ENCODE results near the gene PCDH15. TPM values are rescaled to one million over a fixed set of nuclear protein-coding genes. Genes with fewer than 3 reads are reported as not detected.

Gene PCDH15
- total RNA-seq, 4 donors from 2014 or later, result not detected

DNA sequence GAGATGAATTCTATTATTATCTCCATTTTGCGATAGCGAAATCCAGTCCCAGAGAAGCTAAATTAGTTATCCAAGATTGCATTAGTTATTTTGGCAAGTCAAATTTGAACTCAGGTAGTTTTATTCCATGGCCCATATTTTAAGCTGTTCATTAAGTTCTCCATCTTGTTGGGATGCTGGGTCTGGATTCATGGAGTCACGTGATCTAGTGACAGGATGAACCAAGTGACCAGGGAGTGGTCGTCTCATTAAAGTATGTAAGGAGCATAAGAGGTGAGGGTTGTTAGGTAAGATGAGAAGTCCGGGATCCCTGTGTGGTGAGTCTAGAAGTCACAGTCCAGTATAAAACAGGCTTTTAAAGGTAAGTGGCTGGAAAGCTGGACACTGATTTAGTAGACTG, 740.5 kb downstream of the PCDH15 start:
- H3K27me3 ChIP-seq, result no peaks in the 10 kb centered on the region
- no peaks in the 10 kb centered on the region for H3K36me3 ChIP-seq
- no peak overlapping the region for H3K27ac ChIP-seq
- H3K4me1 ChIP-seq, result no peaks in the 10 kb centered on the region
- DNase-seq, result no peak
- peaks cover 0 to 8% (median 6%) of the 10 kb centered on the region in 3 donors for H3K9me3 ChIP-seq
- intact Hi-C loops (cut with DNase I), result no loop called here
- no peak for TF ChIP-seq POLR2A (IDR thresholded peaks at IDR 0.05)
- TF ChIP-seq, protein P1, sequence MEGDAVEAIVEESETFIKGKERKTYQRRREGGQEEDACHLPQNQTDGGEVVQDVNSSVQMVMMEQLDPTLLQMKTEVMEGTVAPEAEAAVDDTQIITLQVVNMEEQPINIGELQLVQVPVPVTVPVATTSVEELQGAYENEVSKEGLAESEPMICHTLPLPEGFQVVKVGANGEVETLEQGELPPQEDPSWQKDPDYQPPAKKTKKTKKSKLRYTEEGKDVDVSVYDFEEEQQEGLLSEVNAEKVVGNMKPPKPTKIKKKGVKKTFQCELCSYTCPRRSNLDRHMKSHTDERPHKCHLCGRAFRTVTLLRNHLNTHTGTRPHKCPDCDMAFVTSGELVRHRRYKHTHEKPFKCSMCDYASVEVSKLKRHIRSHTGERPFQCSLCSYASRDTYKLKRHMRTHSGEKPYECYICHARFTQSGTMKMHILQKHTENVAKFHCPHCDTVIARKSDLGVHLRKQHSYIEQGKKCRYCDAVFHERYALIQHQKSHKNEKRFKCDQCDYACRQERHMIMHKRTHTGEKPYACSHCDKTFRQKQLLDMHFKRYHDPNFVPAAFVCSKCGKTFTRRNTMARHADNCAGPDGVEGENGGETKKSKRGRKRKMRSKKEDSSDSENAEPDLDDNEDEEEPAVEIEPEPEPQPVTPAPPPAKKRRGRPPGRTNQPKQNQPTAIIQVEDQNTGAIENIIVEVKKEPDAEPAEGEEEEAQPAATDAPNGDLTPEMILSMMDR (IDR thresholded peaks at IDR 0.05), result no peak
- WGBS, 2 donors, result 82 to 84% methylated on average over 5 of the region's 5 CpGs
- H3K4me3 ChIP-seq, result no peak overlapping the region

DNA sequence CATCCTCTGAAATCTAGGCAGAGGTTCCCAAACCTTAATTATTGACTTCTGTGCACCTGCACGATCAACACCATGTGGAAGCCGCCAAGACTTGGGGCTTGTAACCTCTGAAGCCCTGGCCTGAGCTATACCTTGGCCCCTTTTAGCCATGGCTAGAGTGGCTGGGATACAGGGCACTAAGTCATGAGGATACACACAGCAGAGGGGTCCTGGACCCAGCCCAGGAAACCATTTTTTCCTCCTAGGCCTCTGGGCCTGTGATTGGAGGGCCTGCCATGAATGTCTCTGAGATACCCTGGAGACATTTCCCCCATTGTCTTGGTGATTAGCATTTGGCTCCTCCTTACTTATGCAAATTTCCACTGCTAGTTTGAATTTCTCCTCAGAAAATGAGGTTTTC, 743.7 kb downstream of the PCDH15 start:
- TF ChIP-seq, protein P1 (IDR thresholded peaks at IDR 0.05), result no peak
- no peak for TF ChIP-seq POLR2A (IDR thresholded peaks at IDR 0.05)
- no peaks in the 10 kb centered on the region for H3K4me1 ChIP-seq
- no peak overlapping the region for H3K4me3 ChIP-seq
- H3K36me3 ChIP-seq, result no peaks in the 10 kb centered on the region
- no CpG with 5 or more reads among the region's 2 CpGs for WGBS, 2 donors
- H3K27ac ChIP-seq, result no peak overlapping the region
- H3K27me3 ChIP-seq, result no peaks in the 10 kb centered on the region
- peaks cover 0 to 8% (median 6%) of the 10 kb centered on the region in 3 donors for H3K9me3 ChIP-seq
- DNase-seq, result no peak
- intact Hi-C loops (cut with DNase I), result no loop called here

DNA sequence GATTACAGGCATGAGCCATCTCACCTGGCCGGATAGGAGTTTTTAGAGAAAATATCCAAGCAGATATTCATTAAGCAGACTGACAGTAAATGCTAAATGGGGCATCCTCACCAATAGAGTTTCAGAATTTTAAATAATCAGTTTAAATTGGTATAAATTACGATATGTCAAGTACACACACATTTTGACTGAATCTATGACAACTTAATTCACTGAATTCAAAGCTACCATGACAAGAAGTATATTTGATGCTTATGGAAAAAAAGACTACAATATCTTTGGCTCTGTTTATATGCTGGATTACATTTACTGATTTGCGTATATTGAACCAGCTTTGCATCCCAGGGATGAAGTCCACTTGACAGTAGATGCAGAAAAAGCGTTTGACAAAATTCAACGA, 774.7 kb downstream of the PCDH15 start:
- TF ChIP-seq POLR2A (IDR thresholded peaks at IDR 0.05), result no peak
- TF ChIP-seq, protein P1 (IDR thresholded peaks at IDR 0.05), result no peak
- intact Hi-C loops (cut with DNase I), result no loop called here
- no peaks in the 10 kb centered on the region for H3K36me3 ChIP-seq
- no peak overlapping the region for H3K27ac ChIP-seq
- 77 to 83% methylated on average over 5 of the region's 5 CpGs for WGBS, 2 donors
- H3K4me1 ChIP-seq, result no peaks in the 10 kb centered on the region
- no peak overlapping the region for H3K4me3 ChIP-seq
- DNase-seq, result no peak
- H3K27me3 ChIP-seq, result no peaks in the 10 kb centered on the region
- H3K9me3 ChIP-seq, result no peaks in the 10 kb centered on the region

DNA sequence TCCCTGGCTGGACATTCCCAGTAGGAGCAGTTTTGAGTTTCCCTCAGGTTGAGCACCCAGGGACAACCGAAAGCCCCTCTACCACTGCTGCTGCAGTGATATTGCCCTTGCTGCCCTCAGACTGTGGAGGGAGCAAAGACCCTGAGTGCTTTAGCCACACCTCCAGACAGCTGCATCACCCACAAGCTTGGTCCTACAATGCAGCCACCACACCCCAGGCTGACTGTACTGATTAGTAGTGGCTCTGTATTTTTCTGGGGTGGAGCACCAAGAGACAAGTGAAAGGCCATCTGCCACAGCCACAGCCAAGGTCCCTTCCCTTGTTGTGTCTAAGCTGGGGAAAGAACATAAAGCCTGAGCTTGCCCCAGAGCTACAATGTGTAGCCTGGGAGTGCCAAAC, 789.9 kb downstream of the PCDH15 start:
- TF ChIP-seq, protein P1 (IDR thresholded peaks at IDR 0.05), result no peak
- no peak for TF ChIP-seq POLR2A (IDR thresholded peaks at IDR 0.05)
- 78% methylated on average over 1 of the region's 1 CpG; no CpG with 5 or more reads in 1 of the 2 donors for WGBS, 2 donors
- H3K27ac ChIP-seq, result no peak overlapping the region
- H3K27me3 ChIP-seq, result no peaks in the 10 kb centered on the region
- intact Hi-C loops (cut with DNase I), result no loop called here
- no peaks in the 10 kb centered on the region for H3K4me1 ChIP-seq
- no peaks in the 10 kb centered on the region for H3K36me3 ChIP-seq
- no peak for DNase-seq
- H3K4me3 ChIP-seq, result no peak overlapping the region
- H3K9me3 ChIP-seq, result no peaks in the 10 kb centered on the region

DNA sequence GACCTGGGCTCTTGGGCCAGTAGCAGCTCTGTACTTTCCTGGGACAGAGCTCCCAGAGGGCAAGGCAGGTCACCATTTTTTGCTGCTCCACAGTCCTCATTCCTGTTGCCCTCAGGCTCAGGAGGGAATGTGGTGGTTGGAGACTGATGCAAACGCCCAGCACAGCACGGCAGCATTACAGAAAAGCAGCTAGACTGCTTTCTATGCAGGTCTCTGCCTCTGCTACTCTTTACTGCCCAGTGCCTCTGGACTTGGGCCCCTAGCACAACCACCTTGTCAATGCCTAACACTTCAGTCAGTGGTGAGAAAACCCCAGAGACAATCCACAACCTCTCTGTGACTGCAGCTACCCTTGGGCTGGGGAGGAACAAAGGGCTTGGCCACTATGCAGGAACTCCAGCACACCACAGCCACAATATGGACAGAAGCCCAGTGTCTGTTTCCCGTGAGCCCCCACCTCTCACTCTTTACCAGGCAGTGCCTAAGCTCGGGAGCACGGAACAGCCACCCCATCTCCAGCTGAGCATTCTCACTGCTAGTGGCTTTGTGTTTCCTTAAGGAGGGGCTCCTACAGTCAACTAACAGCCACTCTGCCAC, 790.6 kb downstream of the PCDH15 start:
- no peak overlapping the region for H3K27ac ChIP-seq
- WGBS, 2 donors, result 73 to 86% methylated on average over 3 to 5 of the region's 5 CpGs
- H3K4me3 ChIP-seq, result no peak overlapping the region
- no peaks in the 10 kb centered on the region for H3K9me3 ChIP-seq
- intact Hi-C loops (cut with DNase I), result no loop called here
- DNase-seq, result no peak
- TF ChIP-seq POLR2A (IDR thresholded peaks at IDR 0.05), result no peak
- TF ChIP-seq, protein P1 (IDR thresholded peaks at IDR 0.05), result no peak
- H3K27me3 ChIP-seq, result no peaks in the 10 kb centered on the region
- no peaks in the 10 kb centered on the region for H3K4me1 ChIP-seq
- no peaks in the 10 kb centered on the region for H3K36me3 ChIP-seq

Measured in esophagus squamous epithelium (tissue), 5 donors.